ENCODE data around the gene MPST. TPM values are rescaled to one million over a fixed set of nuclear protein-coding genes. Genes with fewer than 3 reads are reported as not detected.

Gene MPST
- total RNA-seq, 3 donors from 2014 or later: 135 to 224 (median 186) TPM

GRCh38 chr22:37021041-37021440 lies 1.5 kb downstream of the MPST start:
- ATAC-seq (peak; percentile 20), DNase-seq (peak; percentile 68 to 72 (median 69))
- peaks cover 52% of the 10 kb centered on the region for H3K4me1 ChIP-seq (ENCODE audit: low read depth)
- H3K9me3 ChIP-seq: no peaks in the 10 kb centered on the region
- intact Hi-C loops (cut with DNase I, micrococcal nuclease): no loop called here
- TF ChIP-seq CTCF (IDR thresholded peaks at IDR 0.05): no peak
- H3K36me3 ChIP-seq (ENCODE audit: low read depth): peaks cover 3% of the 10 kb centered on the region
- H3K4me3 ChIP-seq: no peak overlapping the region

GRCh38 chr22:37021710-37022482 lies 2.4 kb downstream of the MPST start:
- DNase-seq: peak in 2 of 3 donors; percentile 60 to 70
- intact Hi-C loops (cut with DNase I, micrococcal nuclease): no loop called here

GRCh38 chr22:37022483-37023337 lies 3.2 kb downstream of the MPST start:
- no peak for TF ChIP-seq CTCF (IDR thresholded peaks at IDR 0.05)
- intact Hi-C loops (cut with DNase I, micrococcal nuclease): no loop called here
- H3K4me3 ChIP-seq: no peak overlapping the region

More at GRCh38 chr22:37021710-37022482, 2.4 kb downstream of the MPST start:
- Histone ChIP-seq H3K4me1 (ENCODE audit: low read depth) (peaks cover 45% of the 10 kb centered on the region), H3K9me3 (no peaks in the 10 kb centered on the region), H3K4me3 (no peak overlapping the region), H3K36me3 (ENCODE audit: low read depth) (peaks cover 3% of the 10 kb centered on the region)
- peak; percentile 54 for TF ChIP-seq CTCF (IDR thresholded peaks at IDR 0.05)
- ATAC-seq: no peak

GRCh38 chr22:37023743-37024338 lies 4.3 kb downstream of the MPST start:
- Histone ChIP-seq H3K4me3 (no peak overlapping the region), H3K4me1 (ENCODE audit: low read depth) (peaks cover 31% of the 10 kb centered on the region), H3K9me3 (no peaks in the 10 kb centered on the region), H3K36me3 (ENCODE audit: low read depth) (peaks cover 3% of the 10 kb centered on the region)
- DNase-seq (peak; percentile 81 to 91 (median 90)), ATAC-seq (peak; percentile 70)
- TF ChIP-seq CTCF (IDR thresholded peaks at IDR 0.05): no peak
- intact Hi-C loops (cut with DNase I, micrococcal nuclease): no loop called here

More at GRCh38 chr22:37022483-37023337, 3.2 kb downstream of the MPST start:
- no peaks in the 10 kb centered on the region for H3K9me3 ChIP-seq
- H3K4me1 ChIP-seq (ENCODE audit: low read depth): peaks cover 39% of the 10 kb centered on the region
- peaks cover 3% of the 10 kb centered on the region for H3K36me3 ChIP-seq (ENCODE audit: low read depth)
- no peak for ATAC-seq
- DNase-seq: peak in 2 of 3 donors; percentile 37 to 58

GRCh38 chr22:37024339-37025157 lies 5.0 kb downstream of the MPST start:
- H3K9me3 ChIP-seq: no peaks in the 10 kb centered on the region
- H3K4me3 ChIP-seq: no peak overlapping the region
- TF ChIP-seq CTCF (IDR thresholded peaks at IDR 0.05): no peak
- peaks cover 31% of the 10 kb centered on the region for H3K4me1 ChIP-seq (ENCODE audit: low read depth)
- ATAC-seq (peak; percentile 25), DNase-seq (peak; percentile 37 to 80 (median 74))
- intact Hi-C loops (cut with DNase I, micrococcal nuclease): no loop called here
- H3K36me3 ChIP-seq (ENCODE audit: low read depth): peaks cover 3% of the 10 kb centered on the region
